ENCODE data around the gene IL36A.

IL36A gene

GRCh38 chr2:112997151-112997550, 8.1 kb upstream of the IL36A start:
- intact Hi-C loops (cut with DNase I): no loop called here
- no peak for DNase-seq

GRCh38 chr2:113000436-113000835, 4.8 kb upstream of the IL36A start:
- intact Hi-C loops (cut with DNase I): no loop called here
- DNase-seq: no peak

GRCh38 chr2:113002677-113003076, 2.6 kb upstream of the IL36A start:
- no peak for DNase-seq
- intact Hi-C loops (cut with DNase I): no loop called here

- intact Hi-C loops (cut with DNase I): no loop called here
- no peak for DNase-seq
Measured at GRCh38 chr2:113007250-113007649, 2.0 kb downstream of the IL36A start.

GRCh38 chr2:113009622-113010021, 4.4 kb downstream of the IL36A start:
- DNase-seq: no peak
- intact Hi-C loops (cut with DNase I): no loop called here

GRCh38 chr2:113010088-113010487, 4.8 kb downstream of the IL36A start:
- no peak for DNase-seq
- intact Hi-C loops (cut with DNase I): no loop called here

GRCh38 chr2:113011108-113011507, 5.8 kb downstream of the IL36A start:
- intact Hi-C loops (cut with DNase I): no loop called here
- no peak for DNase-seq

GRCh38 chr2:113012436-113013335, 7.4 kb downstream of the IL36A start:
- DNase-seq: no peak

GRCh38 chr2:113013336-113013661, 8.0 kb downstream of the IL36A start:
- DNase-seq: no peak
- intact Hi-C loops (cut with DNase I): no loop called here

More at GRCh38 chr2:113012436-113013335, 7.4 kb downstream of the IL36A start:
- intact Hi-C loops (cut with DNase I): no loop called here

GRCh38 chr2:113014067-113014466, 8.8 kb downstream of the IL36A start:
- intact Hi-C loops (cut with DNase I): no loop called here
- no peak for DNase-seq

GRCh38 chr2:113015042-113015441, 9.8 kb downstream of the IL36A start:
- DNase-seq: no peak
- intact Hi-C loops (cut with DNase I): no loop called here

GRCh38 chr2:113015655-113016054, 10.4 kb downstream of the IL36A start:
- no peak for DNase-seq

GRCh38 chr2:113018509-113018908, 13.2 kb downstream of the IL36A start:
- intact Hi-C loops (cut with DNase I): no loop called here

More at GRCh38 chr2:113015655-113016054, 10.4 kb downstream of the IL36A start:
- intact Hi-C loops (cut with DNase I): no loop called here

GRCh38 chr2:113021312-113021711, 16.1 kb downstream of the IL36A start:
- intact Hi-C loops (cut with DNase I): no loop called here
- no peak for DNase-seq

More at GRCh38 chr2:113018509-113018908, 13.2 kb downstream of the IL36A start:
- no peak for DNase-seq

- no peak for DNase-seq
Measured at GRCh38 chr2:113024764-113025163, 19.5 kb downstream of the IL36A start.

GRCh38 chr2:113025737-113026136, 20.5 kb downstream of the IL36A start:
- intact Hi-C loops (cut with DNase I): no loop called here
- no peak for DNase-seq

More at GRCh38 chr2:113024764-113025163, 19.5 kb downstream of the IL36A start:
- intact Hi-C loops (cut with DNase I): no loop called here

- intact Hi-C loops (cut with DNase I): no loop called here
- DNase-seq: peak in 33 of 42 donors; percentile 3 to 80 (median 38)
Measured at GRCh38 chr2:113027691-113028090, 22.4 kb downstream of the IL36A start.

GRCh38 chr2:113028112-113028511, 22.9 kb downstream of the IL36A start:
- intact Hi-C loops (cut with DNase I): no loop called here
- no peak for DNase-seq

GRCh38 chr2:113032737-113033136, 27.5 kb downstream of the IL36A start:
- DNase-seq: no peak
- intact Hi-C loops (cut with DNase I): no loop called here

- no peak for DNase-seq
- intact Hi-C loops (cut with DNase I): no loop called here
Measured at GRCh38 chr2:113034016-113034415, 28.8 kb downstream of the IL36A start.

GRCh38 chr2:113036763-113037162, 31.5 kb downstream of the IL36A start:
- intact Hi-C loops (cut with DNase I): no loop called here
- no peak for DNase-seq
